Measurements from ENCODE around the gene SPOCD1. TPM values are rescaled to one million over a fixed set of nuclear protein-coding genes. Genes with fewer than 3 reads are reported as not detected.
A peak's percentile ranks its signal among the peaks of the same experiment; 100 is the strongest.

The SPOCD1 gene
- total RNA-seq, 1 experiment from 2014 or later: 64.0 TPM

GRCh38 chr1:31754397-31754796 is 61.4 kb downstream of the SPOCD1 start:
- Histone ChIP-seq H3K36me3 (peaks cover 11% of the 10 kb centered on the region), H3K9me3 (replicated peaks) (no peaks in the 10 kb centered on the region), H3K4me1 (replicated peaks) (no peaks in the 10 kb centered on the region; the same call in 1 of the 2 replicates), H3K4me3 (no peak overlapping the region), H3K27ac (no peak overlapping the region), H3K27me3 (replicated peaks) (no peaks in the 10 kb centered on the region)
- DNase-seq (ENCODE audit: low read depth in 1 of 2, low spot score in 2 of 2): no peak

- no peaks in the 10 kb centered on the region for H3K9me3 ChIP-seq (replicated peaks)
- no peaks in the 10 kb centered on the region for H3K27me3 ChIP-seq (replicated peaks)
- DNase-seq (ENCODE audit: low read depth in 1 of 2, low spot score in 2 of 2): no peak
- no peak overlapping the region for H3K4me3 ChIP-seq
- H3K27ac ChIP-seq: no peak overlapping the region
- H3K4me1 ChIP-seq (replicated peaks): no peaks in the 10 kb centered on the region
- peaks cover 11% of the 10 kb centered on the region for H3K36me3 ChIP-seq
These were observed 62.0 kb downstream of the SPOCD1 start for GRCh38 chr1:31753707-31754349.

- Histone ChIP-seq H3K27me3 (replicated peaks) (no peaks in the 10 kb centered on the region), H3K27ac (no peak overlapping the region), H3K4me3 (no peak overlapping the region), H3K36me3 (peaks cover 11% of the 10 kb centered on the region), H3K4me1 (replicated peaks) (no peaks in the 10 kb centered on the region), H3K9me3 (replicated peaks) (no peaks in the 10 kb centered on the region)
- no peak for DNase-seq (ENCODE audit: low read depth in 1 of 2, low spot score in 2 of 2)
These were observed 62.8 kb downstream of the SPOCD1 start for GRCh38 chr1:31752952-31753475.

GRCh38 chr1:31752258-31752657 is 63.6 kb downstream of the SPOCD1 start:
- DNase-seq (ENCODE audit: low read depth in 1 of 2, low spot score in 2 of 2): no peak
- Histone ChIP-seq H3K9me3 (replicated peaks) (no peaks in the 10 kb centered on the region), H3K27me3 (replicated peaks) (no peaks in the 10 kb centered on the region), H3K4me1 (replicated peaks) (no peaks in the 10 kb centered on the region), H3K36me3 (peaks cover 10% of the 10 kb centered on the region), H3K4me3 (no peak overlapping the region), H3K27ac (no peak overlapping the region)

GRCh38 chr1:31751822-31752241 is 64.0 kb downstream of the SPOCD1 start:
- Histone ChIP-seq H3K9me3 (replicated peaks) (no peaks in the 10 kb centered on the region), H3K27ac (no peak overlapping the region), H3K27me3 (replicated peaks) (no peaks in the 10 kb centered on the region), H3K4me3 (no peak overlapping the region), H3K4me1 (replicated peaks) (no peaks in the 10 kb centered on the region), H3K36me3 (peaks cover 7% of the 10 kb centered on the region)
- no peak for DNase-seq (ENCODE audit: low read depth in 1 of 2, low spot score in 2 of 2)

- H3K27ac ChIP-seq: no peak overlapping the region
- H3K4me3 ChIP-seq: no peak overlapping the region
- H3K27me3 ChIP-seq (replicated peaks): no peaks in the 10 kb centered on the region
- H3K9me3 ChIP-seq (replicated peaks): no peaks in the 10 kb centered on the region
- no peak for DNase-seq (ENCODE audit: low read depth in 1 of 2, low spot score in 2 of 2)
- H3K36me3 ChIP-seq: peaks cover 3% of the 10 kb centered on the region
- H3K4me1 ChIP-seq (replicated peaks): no peaks in the 10 kb centered on the region
These were observed 64.8 kb downstream of the SPOCD1 start for GRCh38 chr1:31750858-31751510.

GRCh38 chr1:31749785-31750735 is 65.8 kb downstream of the SPOCD1 start:
- no peak overlapping the region for H3K27ac ChIP-seq
- no peaks in the 10 kb centered on the region for H3K9me3 ChIP-seq (replicated peaks)
- no peak overlapping the region for H3K4me3 ChIP-seq
- H3K27me3 ChIP-seq (replicated peaks): no peaks in the 10 kb centered on the region
- no peaks in the 10 kb centered on the region for H3K4me1 ChIP-seq (replicated peaks)
- no peak for DNase-seq (ENCODE audit: low read depth in 1 of 2, low spot score in 2 of 2)
- no peaks in the 10 kb centered on the region; the same call in 1 of the 2 replicates for H3K36me3 ChIP-seq

GRCh38 chr1:31748365-31748764 is 67.5 kb downstream of the SPOCD1 start:
- Histone ChIP-seq H3K4me3 (no peak overlapping the region), H3K9me3 (replicated peaks) (no peaks in the 10 kb centered on the region), H3K36me3 (no peaks in the 10 kb centered on the region; the same call in 1 of the 2 replicates), H3K27me3 (replicated peaks) (no peaks in the 10 kb centered on the region), H3K27ac (no peak overlapping the region), H3K4me1 (replicated peaks) (no peaks in the 10 kb centered on the region)
- DNase-seq (ENCODE audit: low read depth in 1 of 2, low spot score in 2 of 2): no peak

GRCh38 chr1:31747304-31747703 is 68.5 kb downstream of the SPOCD1 start:
- Histone ChIP-seq H3K4me1 (replicated peaks) (no peaks in the 10 kb centered on the region), H3K9me3 (replicated peaks) (no peaks in the 10 kb centered on the region), H3K27ac (no peak overlapping the region), H3K4me3 (no peak overlapping the region), H3K27me3 (replicated peaks) (no peaks in the 10 kb centered on the region), H3K36me3 (no peaks in the 10 kb centered on the region; the same call in 1 of the 2 replicates)
- DNase-seq (ENCODE audit: low read depth in 1 of 2, low spot score in 2 of 2): no peak

GRCh38 chr1:31746687-31747086 is 69.1 kb downstream of the SPOCD1 start:
- H3K9me3 ChIP-seq (replicated peaks): no peaks in the 10 kb centered on the region
- no peaks in the 10 kb centered on the region; the same call in 1 of the 2 replicates for H3K36me3 ChIP-seq
- H3K4me1 ChIP-seq (replicated peaks): no peaks in the 10 kb centered on the region
- no peaks in the 10 kb centered on the region for H3K27me3 ChIP-seq (replicated peaks)
- H3K4me3 ChIP-seq: no peak overlapping the region
- no peak for DNase-seq (ENCODE audit: low read depth in 1 of 2, low spot score in 2 of 2)
- no peak overlapping the region for H3K27ac ChIP-seq

- H3K4me1 ChIP-seq (replicated peaks): no peaks in the 10 kb centered on the region
- no peak overlapping the region for H3K4me3 ChIP-seq
- no peak overlapping the region for H3K27ac ChIP-seq
- no peak for DNase-seq (ENCODE audit: low read depth in 1 of 2, low spot score in 2 of 2)
- no peaks in the 10 kb centered on the region for H3K9me3 ChIP-seq (replicated peaks)
- no peaks in the 10 kb centered on the region; the same call in 1 of the 2 replicates for H3K36me3 ChIP-seq
- no peaks in the 10 kb centered on the region for H3K27me3 ChIP-seq (replicated peaks)
These were observed 69.7 kb downstream of the SPOCD1 start for GRCh38 chr1:31745946-31746670.

- no peak overlapping the region for H3K27ac ChIP-seq
- peak; percentile 68 to 80 for DNase-seq (ENCODE audit: low read depth in 1 of 2, low spot score in 2 of 2)
- H3K9me3 ChIP-seq (replicated peaks): no peaks in the 10 kb centered on the region
- no peaks in the 10 kb centered on the region for H3K27me3 ChIP-seq (replicated peaks)
- H3K4me1 ChIP-seq (replicated peaks): no peaks in the 10 kb centered on the region
- H3K4me3 ChIP-seq: no peak overlapping the region
- H3K36me3 ChIP-seq: no peaks in the 10 kb centered on the region; the same call in 1 of the 2 replicates
These were observed 70.5 kb downstream of the SPOCD1 start for GRCh38 chr1:31745096-31745945.

Measured in SJSA1 (cell line).